WTC11 (cell line): ENCODE measurements around the gene RCAN2.

Experiments used
- ATF2 ChIP-seq: sonication (generic); formaldehyde crosslinking; IDR thresholded peaks from 2 replicates; pipeline ENCODE4 v1.8.1; 2022; ENCODE audit warnings: low read depth, missing genetic modification reagents, borderline replicate concordance
- ATF3 ChIP-seq: sonication (generic); formaldehyde crosslinking; conservative IDR thresholded peaks from 2 replicates; pipeline ENCODE4 v1.8.1; 2022; ENCODE audit warnings: mild to moderate bottlenecking, missing genetic modification reagents
- CREB1 ChIP-seq: sonication (generic); formaldehyde crosslinking; IDR thresholded peaks from 2 replicates; pipeline ENCODE4 v1.8.0; 2023; ENCODE audit warnings: mild to moderate bottlenecking, missing genetic modification reagents
- MLX ChIP-seq: sonication (generic); formaldehyde crosslinking; IDR thresholded peaks from 2 replicates; pipeline ENCODE4 v1.8.1; 2023; ENCODE audit warnings: mild to moderate bottlenecking, missing genetic modification reagents, moderate library complexity
- TCF7 ChIP-seq: sonication (generic); formaldehyde crosslinking; IDR thresholded peaks from 2 replicates; pipeline ENCODE4 v1.8.0; 2022; ENCODE audit warnings: mild to moderate bottlenecking, low read depth, missing genetic modification reagents, moderate library complexity
- TEAD4 ChIP-seq: sonication (generic); formaldehyde crosslinking; IDR thresholded peaks from 2 replicates; pipeline ENCODE4 v1.8.0; 2022; ENCODE audit warnings: mild to moderate bottlenecking, missing genetic modification reagents
- ZBTB21 ChIP-seq: sonication (generic); formaldehyde crosslinking; IDR thresholded peaks from 2 replicates; pipeline ENCODE4 v1.8.1; 2023; ENCODE audit warnings: mild to moderate bottlenecking, missing genetic modification reagents, borderline replicate concordance
- TF ChIP-seq, protein P1 (sequence below): fragments of 200-600 bp; IDR thresholded peaks from 2 replicates; pipeline ENCODE4 v1.8.0; 2022; ENCODE audit warnings: antibody characterized with exemption
- TF ChIP-seq, protein P2 (sequence below): sonication (generic); formaldehyde crosslinking; IDR thresholded peaks from 2 replicates; pipeline ENCODE4 v1.8.0; 2022; ENCODE audit warnings: mild to moderate bottlenecking, missing genetic modification reagents

DNA sequence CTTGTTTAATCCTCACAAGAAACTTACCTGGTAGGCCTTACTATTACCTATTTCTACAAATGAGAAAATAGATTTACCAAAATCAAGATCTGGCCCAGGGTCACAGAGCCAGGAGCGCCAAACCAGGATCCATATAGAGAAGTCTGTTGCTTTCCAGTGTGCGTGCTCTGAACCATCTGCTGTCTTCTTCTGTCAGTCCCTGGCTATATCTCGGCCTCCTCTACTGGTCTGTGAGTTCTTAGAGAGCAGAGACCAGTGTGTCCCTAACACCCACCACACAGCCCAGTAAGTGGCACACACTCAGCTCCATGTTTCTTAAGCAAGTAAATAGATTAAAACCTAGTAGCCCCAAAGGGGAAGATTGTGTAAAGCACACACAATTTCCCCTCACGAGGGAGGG is 301.5 kb downstream of the RCAN2 start:
- TF ChIP-seq, protein P1, sequence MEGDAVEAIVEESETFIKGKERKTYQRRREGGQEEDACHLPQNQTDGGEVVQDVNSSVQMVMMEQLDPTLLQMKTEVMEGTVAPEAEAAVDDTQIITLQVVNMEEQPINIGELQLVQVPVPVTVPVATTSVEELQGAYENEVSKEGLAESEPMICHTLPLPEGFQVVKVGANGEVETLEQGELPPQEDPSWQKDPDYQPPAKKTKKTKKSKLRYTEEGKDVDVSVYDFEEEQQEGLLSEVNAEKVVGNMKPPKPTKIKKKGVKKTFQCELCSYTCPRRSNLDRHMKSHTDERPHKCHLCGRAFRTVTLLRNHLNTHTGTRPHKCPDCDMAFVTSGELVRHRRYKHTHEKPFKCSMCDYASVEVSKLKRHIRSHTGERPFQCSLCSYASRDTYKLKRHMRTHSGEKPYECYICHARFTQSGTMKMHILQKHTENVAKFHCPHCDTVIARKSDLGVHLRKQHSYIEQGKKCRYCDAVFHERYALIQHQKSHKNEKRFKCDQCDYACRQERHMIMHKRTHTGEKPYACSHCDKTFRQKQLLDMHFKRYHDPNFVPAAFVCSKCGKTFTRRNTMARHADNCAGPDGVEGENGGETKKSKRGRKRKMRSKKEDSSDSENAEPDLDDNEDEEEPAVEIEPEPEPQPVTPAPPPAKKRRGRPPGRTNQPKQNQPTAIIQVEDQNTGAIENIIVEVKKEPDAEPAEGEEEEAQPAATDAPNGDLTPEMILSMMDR: no peak
- no peak for TF ChIP-seq ATF3 (CRISPR knock-in tag)
- TF ChIP-seq ATF2: no peak
- TF ChIP-seq MLX (CRISPR knock-in tag): no peak
- TF ChIP-seq TCF7: no peak
- TF ChIP-seq ZBTB21 (CRISPR knock-in tag): no peak
- TF ChIP-seq, protein P2, sequence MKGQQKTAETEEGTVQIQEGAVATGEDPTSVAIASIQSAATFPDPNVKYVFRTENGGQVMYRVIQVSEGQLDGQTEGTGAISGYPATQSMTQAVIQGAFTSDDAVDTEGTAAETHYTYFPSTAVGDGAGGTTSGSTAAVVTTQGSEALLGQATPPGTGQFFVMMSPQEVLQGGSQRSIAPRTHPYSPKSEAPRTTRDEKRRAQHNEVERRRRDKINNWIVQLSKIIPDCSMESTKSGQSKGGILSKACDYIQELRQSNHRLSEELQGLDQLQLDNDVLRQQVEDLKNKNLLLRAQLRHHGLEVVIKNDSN (CRISPR knock-in tag): no peak
- TF ChIP-seq TEAD4: no peak
- TF ChIP-seq CREB1: no peak
